HuH-7.5 (cell line): ENCODE results near the gene GPC5.
"Not testable (repeated sequence)": the region's sequence is repeated elsewhere in the genome, so short reads cannot be mapped to it uniquely, and the experiment has no call there.

ENCODE experiments used
- DNase-seq: peaks from one replicate; pipeline ENCODE4 v3.0.0; 2011; ENCODE audit warnings: low spot score

The GPC5 gene

GRCh38 chr13:91891141-91891540 lies 492.7 kb downstream of the GPC5 start:
- no peak for DNase-seq

- DNase-seq = no peak
These were observed 494.6 kb downstream of the GPC5 start for GRCh38 chr13:91893040-91893439.

GRCh38 chr13:91894316-91894715 lies 495.9 kb downstream of the GPC5 start:
- DNase-seq = no peak

GRCh38 chr13:91896547-91896946 lies 498.1 kb downstream of the GPC5 start:
- DNase-seq = no peak

GRCh38 chr13:91898986-91899385 lies 500.6 kb downstream of the GPC5 start:
- DNase-seq = not testable (repeated sequence)

GRCh38 chr13:91902291-91902690 lies 503.9 kb downstream of the GPC5 start:
- no peak for DNase-seq

GRCh38 chr13:91904005-91904404 lies 505.6 kb downstream of the GPC5 start:
- DNase-seq = no peak

GRCh38 chr13:91904597-91904996 lies 506.2 kb downstream of the GPC5 start:
- DNase-seq = no peak

GRCh38 chr13:91907398-91907797 lies 509.0 kb downstream of the GPC5 start:
- DNase-seq = no peak

GRCh38 chr13:91909617-91910016 lies 511.2 kb downstream of the GPC5 start:
- no peak for DNase-seq

- DNase-seq = peak; percentile 1
These were observed 524.7 kb downstream of the GPC5 start for GRCh38 chr13:91922969-91923592.

- no peak for DNase-seq
These were observed 532.3 kb downstream of the GPC5 start for GRCh38 chr13:91930687-91931086.

GRCh38 chr13:91934354-91934753 lies 535.9 kb downstream of the GPC5 start:
- no peak for DNase-seq

- peak; percentile 10 for DNase-seq
These were observed 548.2 kb downstream of the GPC5 start for GRCh38 chr13:91946498-91947070.

GRCh38 chr13:91948736-91949135 lies 550.3 kb downstream of the GPC5 start:
- DNase-seq = no peak

GRCh38 chr13:91950803-91951202 lies 552.4 kb downstream of the GPC5 start:
- no peak for DNase-seq

- DNase-seq = no peak
These were observed 557.3 kb downstream of the GPC5 start for GRCh38 chr13:91955546-91956355.

GRCh38 chr13:91960947-91961346 lies 562.5 kb downstream of the GPC5 start:
- DNase-seq = no peak

- no peak for DNase-seq
These were observed 564.5 kb downstream of the GPC5 start for GRCh38 chr13:91962946-91963345.

GRCh38 chr13:91965511-91965910 lies 567.1 kb downstream of the GPC5 start:
- no peak for DNase-seq

- no peak for DNase-seq
These were observed 580.1 kb downstream of the GPC5 start for GRCh38 chr13:91978571-91978970.

- DNase-seq = no peak
These were observed 588.5 kb downstream of the GPC5 start for GRCh38 chr13:91986761-91987483.

- DNase-seq = no peak
These were observed 589.9 kb downstream of the GPC5 start for GRCh38 chr13:91988331-91988730.
